ENCODE results near the gene SELPLG.
A peak's percentile ranks its signal among the peaks of the same experiment; 100 is the strongest.

SELPLG gene

DNA sequence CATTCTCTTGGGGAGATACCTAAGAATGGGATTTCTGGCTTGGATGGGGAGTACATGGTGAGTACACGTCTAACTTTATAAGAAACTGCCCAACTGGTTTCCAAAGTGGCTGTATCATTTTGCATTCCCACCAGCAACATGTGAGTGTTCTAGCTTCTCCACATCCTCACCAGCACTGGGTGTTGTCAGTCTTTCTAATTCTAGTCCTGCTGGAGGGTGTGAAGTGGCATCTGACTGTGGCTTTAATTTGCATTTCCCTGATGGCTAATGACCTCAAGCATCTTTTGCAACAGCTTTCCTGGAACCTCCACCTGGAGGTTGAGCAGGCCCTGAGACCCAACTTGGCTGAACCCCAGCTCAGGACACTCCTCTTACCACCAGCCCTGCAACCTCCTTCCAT lies 17.8 kb downstream of the SELPLG start:
- in situ Hi-C loops (cut with HindIII; ENCODE audit: low sequenced_read_pairs) = no loop called here
- no peak for TF ChIP-seq CTCF (IDR thresholded peaks at IDR 0.05; ENCODE audit: low read depth, low read length, missing control alignments)
- DNase-seq (ENCODE audit: low read depth) = no peak
- no peak overlapping the region for H3K4me3 ChIP-seq (ENCODE audit: low read depth, low read length)

- DNase-seq (ENCODE audit: low read depth) = no peak
- in situ Hi-C loops (cut with HindIII; ENCODE audit: low sequenced_read_pairs) = no loop called here
- no peak for TF ChIP-seq CTCF (IDR thresholded peaks at IDR 0.05; ENCODE audit: low read depth, low read length, missing control alignments)
- no peak overlapping the region for H3K4me3 ChIP-seq (ENCODE audit: low read depth, low read length)
Observed at GRCh38 chr12:108614639-108615038, 19.1 kb downstream of the SELPLG start.

DNA sequence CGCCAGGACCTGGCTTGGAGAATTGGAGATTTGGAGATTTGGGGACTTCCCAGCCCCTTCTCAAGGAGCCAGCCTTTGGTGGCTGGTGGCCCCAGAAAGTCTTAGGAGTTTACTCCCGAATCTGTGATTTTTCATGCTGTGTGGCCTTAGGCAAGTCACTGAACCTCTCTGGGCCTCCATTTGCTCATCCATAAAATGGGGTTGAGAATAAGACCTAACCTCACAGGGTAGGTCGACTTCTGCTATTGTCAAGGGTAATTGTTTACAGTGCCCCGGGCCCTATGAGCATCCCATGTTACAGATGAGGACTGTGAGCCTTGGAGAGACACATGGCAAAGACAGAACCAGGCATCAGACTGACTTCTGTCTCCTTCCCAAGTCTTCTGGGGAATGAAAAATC lies 19.7 kb downstream of the SELPLG start:
- TF ChIP-seq CTCF (IDR thresholded peaks at IDR 0.05; ENCODE audit: low read depth, low read length, missing control alignments) = no peak
- no peak overlapping the region for H3K4me3 ChIP-seq (ENCODE audit: low read depth, low read length)
- DNase-seq (ENCODE audit: low read depth) = no peak
- in situ Hi-C loops (cut with HindIII; ENCODE audit: low sequenced_read_pairs) = no loop called here

- in situ Hi-C loops (cut with HindIII; ENCODE audit: low sequenced_read_pairs) = no loop called here
- no peak for TF ChIP-seq CTCF (IDR thresholded peaks at IDR 0.05; ENCODE audit: low read depth, low read length, missing control alignments)
- DNase-seq (ENCODE audit: low read depth) = no peak
- H3K4me3 ChIP-seq (ENCODE audit: low read depth, low read length) = no peak overlapping the region
Observed at GRCh38 chr12:108613548-108613947, 20.1 kb downstream of the SELPLG start.

DNA sequence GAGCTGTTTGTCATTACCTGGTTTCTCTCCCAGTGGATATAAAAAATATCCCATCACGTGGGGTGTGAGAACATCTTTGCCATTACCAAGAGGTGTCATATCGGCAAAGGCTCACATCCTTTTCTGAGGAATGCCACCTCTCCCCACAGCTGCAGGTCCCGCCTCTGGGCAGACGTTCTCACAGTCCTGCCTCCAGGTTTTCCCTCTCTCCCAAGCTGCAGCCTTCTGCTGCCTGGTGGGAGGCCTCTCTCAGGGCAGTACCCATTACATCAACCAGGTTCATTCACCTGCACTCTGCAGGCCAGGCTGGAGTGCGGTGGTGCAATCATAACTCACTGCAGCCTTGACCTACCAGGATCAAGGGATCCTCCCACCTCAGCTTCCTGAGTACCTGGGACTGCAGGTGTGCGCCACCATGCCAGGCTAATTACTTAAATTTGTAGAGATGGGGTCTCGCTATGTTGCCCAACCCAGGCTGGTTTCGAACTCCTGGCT lies 20.9 kb downstream of the SELPLG start:
- no peak overlapping the region for H3K4me3 ChIP-seq (ENCODE audit: low read depth, low read length)
- no peak for DNase-seq (ENCODE audit: low read depth)
- no peak for TF ChIP-seq CTCF (IDR thresholded peaks at IDR 0.05; ENCODE audit: low read depth, low read length, missing control alignments)
- in situ Hi-C loops (cut with HindIII; ENCODE audit: low sequenced_read_pairs) = no loop called here

DNA sequence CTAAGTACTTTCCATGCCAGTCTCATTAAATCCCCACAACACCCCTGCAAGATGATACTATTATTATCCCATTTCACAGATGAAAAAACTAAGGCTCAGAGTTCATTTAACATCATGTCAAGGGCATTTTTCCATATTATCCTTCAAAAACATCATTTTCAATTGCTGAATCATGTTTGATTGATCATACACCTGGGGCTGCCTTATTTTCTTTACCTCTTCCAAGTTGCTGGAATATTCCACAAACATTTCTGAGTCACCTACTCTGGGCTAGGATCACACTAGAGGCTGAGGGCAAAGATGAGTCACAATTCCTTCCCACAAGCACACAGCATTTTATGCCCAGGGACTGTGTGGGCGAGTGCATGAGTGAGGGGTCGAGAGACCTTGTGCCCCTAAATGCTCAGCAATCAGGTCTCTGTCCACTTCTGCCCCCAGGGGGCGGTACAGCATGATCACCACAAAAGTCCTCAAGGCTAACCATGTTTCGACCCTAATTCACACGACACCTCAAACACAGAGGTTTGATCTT lies 21.7 kb downstream of the SELPLG start:
- in situ Hi-C loops (cut with HindIII; ENCODE audit: low sequenced_read_pairs) = no loop called here
- peak; percentile 48 for TF ChIP-seq CTCF (IDR thresholded peaks at IDR 0.05; ENCODE audit: low read depth, low read length, missing control alignments)
- H3K4me3 ChIP-seq (ENCODE audit: low read depth, low read length) = no peak overlapping the region
- DNase-seq (ENCODE audit: low read depth) = peak; percentile 76
